ENCODE measurements around the gene MRPL21.

- TF ChIP-seq CTCF (IDR thresholded peaks at IDR 0.05; ENCODE audit: insufficient read depth, low read depth, low read length): no peak
- no peak for TF ChIP-seq EZH2 (IDR thresholded peaks at IDR 0.05; ENCODE audit: insufficient read depth, low read length)
Observed at GRCh38 chr11:68938088-68938487, 34.5 kb upstream of the MRPL21 start.

All from astrocyte (in vitro differentiated cells and primary cell).